Fibroblast of villous mesenchyme (primary cell): Measurements from ENCODE around the gene PLPP4. TPM values are rescaled to one million over a fixed set of nuclear protein-coding genes. Genes with fewer than 3 reads are reported as not detected.
A peak's percentile ranks its signal among the peaks of the same experiment; 100 is the strongest.

Experiments
- DNase-seq: peaks from one replicate; pipeline ENCODE4 v3.0.0-alpha.2; 2010; ENCODE audit warnings: low read depth
- H3K4me3 ChIP-seq: 2 replicates; pipeline ENCODE4 v1.5.1; 2011; ENCODE audit warnings: low read depth, mild to moderate bottlenecking, low read length
- total RNA-seq: library from RNA; depleted of rRNA; stranded (reverse); fragments of >200 nt; gene quantifications from 2 replicates; pipeline ENCODE4 v1.2.3, GENCODE V29; 2012
- TF ChIP-seq, protein P1 (sequence below): IDR thresholded peaks from 2 replicates; pipeline ENCODE4 v1.5.1; 2012; ENCODE audit warnings: low read depth, mild to moderate bottlenecking, low read length; ENCODE audit not compliant: insufficient read depth

Gene PLPP4
- total RNA-seq, 1 donor: 0.86 TPM

DNA sequence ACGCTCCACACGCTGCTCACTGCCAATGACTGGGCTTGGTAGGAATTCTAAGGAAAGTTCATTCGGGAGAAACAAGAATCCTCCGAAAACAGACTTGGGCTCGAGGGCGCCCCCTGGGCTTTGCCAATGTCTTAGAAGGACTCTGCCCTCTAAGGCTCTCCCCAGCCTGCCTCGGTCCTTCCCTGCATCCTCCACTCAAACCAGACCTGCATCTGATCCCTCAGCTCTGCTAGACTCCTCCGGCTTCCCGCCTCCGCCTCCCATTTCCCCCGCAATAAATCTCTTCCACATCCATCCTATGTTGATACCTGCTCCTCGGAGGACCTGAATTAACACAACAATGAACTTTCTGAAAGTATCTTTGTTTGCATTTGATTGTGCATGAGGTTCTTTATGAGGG lies 177.6 kb downstream of the PLPP4 start:
- H3K4me3 ChIP-seq: no peak overlapping the region
- TF ChIP-seq, protein P1, sequence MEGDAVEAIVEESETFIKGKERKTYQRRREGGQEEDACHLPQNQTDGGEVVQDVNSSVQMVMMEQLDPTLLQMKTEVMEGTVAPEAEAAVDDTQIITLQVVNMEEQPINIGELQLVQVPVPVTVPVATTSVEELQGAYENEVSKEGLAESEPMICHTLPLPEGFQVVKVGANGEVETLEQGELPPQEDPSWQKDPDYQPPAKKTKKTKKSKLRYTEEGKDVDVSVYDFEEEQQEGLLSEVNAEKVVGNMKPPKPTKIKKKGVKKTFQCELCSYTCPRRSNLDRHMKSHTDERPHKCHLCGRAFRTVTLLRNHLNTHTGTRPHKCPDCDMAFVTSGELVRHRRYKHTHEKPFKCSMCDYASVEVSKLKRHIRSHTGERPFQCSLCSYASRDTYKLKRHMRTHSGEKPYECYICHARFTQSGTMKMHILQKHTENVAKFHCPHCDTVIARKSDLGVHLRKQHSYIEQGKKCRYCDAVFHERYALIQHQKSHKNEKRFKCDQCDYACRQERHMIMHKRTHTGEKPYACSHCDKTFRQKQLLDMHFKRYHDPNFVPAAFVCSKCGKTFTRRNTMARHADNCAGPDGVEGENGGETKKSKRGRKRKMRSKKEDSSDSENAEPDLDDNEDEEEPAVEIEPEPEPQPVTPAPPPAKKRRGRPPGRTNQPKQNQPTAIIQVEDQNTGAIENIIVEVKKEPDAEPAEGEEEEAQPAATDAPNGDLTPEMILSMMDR: peak; percentile 5
- DNase-seq: no peak
